ENCODE results near the gene SAMD4B. TPM values are rescaled to one million over a fixed set of nuclear protein-coding genes. Genes with fewer than 3 reads are reported as not detected.

Gene SAMD4B
- total and polyA plus RNA-seq, 9 of the 15 experiments (the other 6 are each of a cell fraction or from before 2014, with no cell fraction given), result 3.4 to 90.5 (median 38.0) TPM

DNA sequence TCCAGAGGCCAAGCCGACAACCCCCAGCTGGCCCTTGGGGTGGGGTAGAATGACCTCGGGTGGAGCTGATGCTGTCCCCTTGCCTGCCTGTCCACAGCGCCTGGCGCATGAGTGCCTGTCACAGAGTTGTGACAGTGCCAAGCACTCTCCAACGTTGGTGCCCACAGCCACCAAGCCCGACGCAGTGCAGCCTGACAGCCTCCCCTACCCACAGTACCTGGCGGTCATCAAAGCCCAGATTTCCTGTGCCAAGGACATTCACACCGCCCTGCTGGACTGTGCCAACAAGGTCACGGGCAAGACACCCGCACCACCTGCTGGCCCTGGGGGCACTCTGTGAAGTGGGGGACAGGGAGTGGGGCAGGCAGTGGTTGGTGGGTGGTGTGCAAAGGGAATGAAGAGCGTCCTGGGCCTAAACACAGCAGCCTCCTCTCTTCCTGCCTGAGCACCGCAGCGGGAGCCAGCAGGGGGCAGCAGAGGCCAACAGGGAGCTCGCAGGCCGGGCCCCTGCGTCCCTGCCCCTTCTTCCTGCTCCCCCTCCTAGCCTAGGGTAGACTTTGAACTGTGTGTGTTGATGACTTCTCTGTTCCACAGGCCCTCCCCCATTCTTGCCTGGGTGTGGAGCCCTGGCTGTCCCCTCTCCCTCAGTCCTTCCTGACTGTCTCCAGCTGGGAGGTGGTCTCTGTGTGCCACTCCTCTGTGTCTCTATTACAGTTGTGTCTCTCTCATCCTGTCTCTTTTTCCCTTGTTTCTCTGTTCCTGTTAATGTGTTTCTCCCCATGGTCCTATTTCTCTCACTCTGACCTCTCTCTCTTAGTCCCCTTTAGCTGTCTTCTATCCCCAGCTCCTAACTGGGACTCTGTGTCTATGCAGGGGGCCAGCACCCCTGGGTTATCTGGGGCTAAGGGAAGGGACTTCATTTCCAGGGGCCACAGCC is 55.4 kb downstream of the SAMD4B start (continued):
- TF ChIP-seq ETV1 (tag; conservative IDR thresholded peaks at IDR 0.05; ENCODE audit: low read depth) (peak; percentile 74), TRIM25 (IDR thresholded peaks at IDR 0.05; ENCODE audit: borderline replicate concordance) (0 out of 2 replicates have a peak, but pooled peaks have one; percentile 67), ZNF121 (CRISPR knock-in tag; conservative IDR thresholded peaks at IDR 0.05) (peak; percentile 63), NBN (IDR thresholded peaks at IDR 0.05; ENCODE audit: low read depth) (no peak), ZNF24 (IDR thresholded peaks at IDR 0.05) (peak; percentile 28; the same call in 1 of the 2 replicates), BRCA1 (IDR thresholded peaks at IDR 0.05) (no peak), BRCA1 (CRISPR knock-in tag; IDR thresholded peaks at IDR 0.05) (no peak), NR2C2 (CRISPR knock-in tag; IDR thresholded peaks at IDR 0.05) (0 out of 2 replicates have a peak, but pooled peaks have one; percentile 38), NR2C2 (tag; IDR thresholded peaks at IDR 0.05) (no peak), SIN3A (IDR thresholded peaks at IDR 0.05; ENCODE audit: borderline replicate concordance in 2 of 2, control insufficient read depth in 1 of 2, low read depth in 2 of 2, low read length in 2 of 2) (no peak), PTBP1 (IDR thresholded peaks at IDR 0.05; ENCODE audit: low read depth, low read length) (no peak), ZZZ3 (IDR thresholded peaks at IDR 0.05) (no peak), HIVEP1 (CRISPR knock-in tag; IDR thresholded peaks at IDR 0.05) (0 out of 2 replicates have a peak, but pooled peaks have one; percentile 38), SMARCE1 (IDR thresholded peaks at IDR 0.05) (peak; percentile 25), POLR2AphosphoS5 (IDR thresholded peaks at IDR 0.05; ENCODE audit: control insufficient read depth, insufficient read depth, low read depth, low read length) (peak; percentile 46; the same call in 1 of the 2 replicates), ZNF347 (CRISPR knock-in tag; IDR thresholded peaks at IDR 0.05; ENCODE audit: low read depth) (no peak), CBFA2T3 (IDR thresholded peaks at IDR 0.05) (no peak), ZFP36 (IDR thresholded peaks at IDR 0.05; ENCODE audit: low read depth, low read length, partially characterized antibody) (peak; percentile 85), ARID1B (IDR thresholded peaks at IDR 0.05) (no peak)
- TF ChIP-seq, protein P1, sequence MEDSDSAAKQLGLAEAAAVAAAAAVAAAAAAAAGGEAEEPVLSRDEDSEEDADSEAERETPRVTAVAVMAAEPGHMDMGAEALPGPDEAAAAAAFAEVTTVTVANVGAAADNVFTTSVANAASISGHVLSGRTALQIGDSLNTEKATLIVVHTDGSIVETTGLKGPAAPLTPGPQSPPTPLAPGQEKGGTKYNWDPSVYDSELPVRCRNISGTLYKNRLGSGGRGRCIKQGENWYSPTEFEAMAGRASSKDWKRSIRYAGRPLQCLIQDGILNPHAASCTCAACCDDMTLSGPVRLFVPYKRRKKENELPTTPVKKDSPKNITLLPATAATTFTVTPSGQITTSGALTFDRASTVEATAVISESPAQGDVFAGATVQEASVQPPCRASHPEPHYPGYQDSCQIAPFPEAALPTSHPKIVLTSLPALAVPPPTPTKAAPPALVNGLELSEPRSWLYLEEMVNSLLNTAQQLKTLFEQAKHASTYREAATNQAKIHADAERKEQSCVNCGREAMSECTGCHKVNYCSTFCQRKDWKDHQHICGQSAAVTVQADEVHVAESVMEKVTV (CRISPR knock-in tag; IDR thresholded peaks at IDR 0.05), result peak; percentile 92
- TF ChIP-seq, protein P2, sequence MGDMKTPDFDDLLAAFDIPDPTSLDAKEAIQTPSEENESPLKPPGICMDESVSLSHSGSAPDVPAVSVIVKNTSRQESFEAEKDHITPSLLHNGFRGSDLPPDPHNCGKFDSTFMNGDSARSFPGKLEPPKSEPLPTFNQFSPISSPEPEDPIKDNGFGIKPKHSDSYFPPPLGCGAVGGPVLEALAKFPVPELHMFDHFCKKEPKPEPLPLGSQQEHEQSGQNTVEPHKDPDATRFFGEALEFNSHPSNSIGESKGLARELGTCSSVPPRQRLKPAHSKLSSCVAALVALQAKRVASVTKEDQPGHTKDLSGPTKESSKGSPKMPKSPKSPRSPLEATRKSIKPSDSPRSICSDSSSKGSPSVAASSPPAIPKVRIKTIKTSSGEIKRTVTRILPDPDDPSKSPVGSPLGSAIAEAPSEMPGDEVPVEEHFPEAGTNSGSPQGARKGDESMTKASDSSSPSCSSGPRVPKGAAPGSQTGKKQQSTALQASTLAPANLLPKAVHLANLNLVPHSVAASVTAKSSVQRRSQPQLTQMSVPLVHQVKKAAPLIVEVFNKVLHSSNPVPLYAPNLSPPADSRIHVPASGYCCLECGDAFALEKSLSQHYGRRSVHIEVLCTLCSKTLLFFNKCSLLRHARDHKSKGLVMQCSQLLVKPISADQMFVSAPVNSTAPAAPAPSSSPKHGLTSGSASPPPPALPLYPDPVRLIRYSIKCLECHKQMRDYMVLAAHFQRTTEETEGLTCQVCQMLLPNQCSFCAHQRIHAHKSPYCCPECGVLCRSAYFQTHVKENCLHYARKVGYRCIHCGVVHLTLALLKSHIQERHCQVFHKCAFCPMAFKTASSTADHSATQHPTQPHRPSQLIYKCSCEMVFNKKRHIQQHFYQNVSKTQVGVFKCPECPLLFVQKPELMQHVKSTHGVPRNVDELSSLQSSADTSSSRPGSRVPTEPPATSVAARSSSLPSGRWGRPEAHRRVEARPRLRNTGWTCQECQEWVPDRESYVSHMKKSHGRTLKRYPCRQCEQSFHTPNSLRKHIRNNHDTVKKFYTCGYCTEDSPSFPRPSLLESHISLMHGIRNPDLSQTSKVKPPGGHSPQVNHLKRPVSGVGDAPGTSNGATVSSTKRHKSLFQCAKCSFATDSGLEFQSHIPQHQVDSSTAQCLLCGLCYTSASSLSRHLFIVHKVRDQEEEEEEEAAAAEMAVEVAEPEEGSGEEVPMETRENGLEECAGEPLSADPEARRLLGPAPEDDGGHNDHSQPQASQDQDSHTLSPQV (IDR thresholded peaks at IDR 0.05), result peak; percentile 62; the same call in 1 of the 2 replicates

Measured in K562 (cell line).